GM23248 (cell line): ENCODE results near the gene RUNX1.

Source experiments
- EZH2 ChIP-seq: fragments of 200-600 bp; sonication (generic); IDR thresholded peaks from 2 replicates; pipeline ENCODE4 v1.6.1; 2018; ENCODE audit warnings: antibody characterized with exemption, mild to moderate bottlenecking; ENCODE audit not compliant: insufficient read depth, poor library complexity, severe bottlenecking
- EZH2phosphoT487 ChIP-seq: fragments of 200-600 bp; sonication (generic); IDR thresholded peaks from 2 replicates; pipeline ENCODE4 v1.6.1; 2018; ENCODE audit warnings: antibody characterized with exemption, moderate library complexity, mild to moderate bottlenecking, low read depth; ENCODE audit not compliant: insufficient read depth

GRCh38 chr21:35052801-35053200 is 3.7 kb upstream of the RUNX1 start:
- TF ChIP-seq EZH2 (no peak), EZH2phosphoT487 (no peak)
